Measurements from ENCODE around the gene PPARG.

Gene PPARG

DNA sequence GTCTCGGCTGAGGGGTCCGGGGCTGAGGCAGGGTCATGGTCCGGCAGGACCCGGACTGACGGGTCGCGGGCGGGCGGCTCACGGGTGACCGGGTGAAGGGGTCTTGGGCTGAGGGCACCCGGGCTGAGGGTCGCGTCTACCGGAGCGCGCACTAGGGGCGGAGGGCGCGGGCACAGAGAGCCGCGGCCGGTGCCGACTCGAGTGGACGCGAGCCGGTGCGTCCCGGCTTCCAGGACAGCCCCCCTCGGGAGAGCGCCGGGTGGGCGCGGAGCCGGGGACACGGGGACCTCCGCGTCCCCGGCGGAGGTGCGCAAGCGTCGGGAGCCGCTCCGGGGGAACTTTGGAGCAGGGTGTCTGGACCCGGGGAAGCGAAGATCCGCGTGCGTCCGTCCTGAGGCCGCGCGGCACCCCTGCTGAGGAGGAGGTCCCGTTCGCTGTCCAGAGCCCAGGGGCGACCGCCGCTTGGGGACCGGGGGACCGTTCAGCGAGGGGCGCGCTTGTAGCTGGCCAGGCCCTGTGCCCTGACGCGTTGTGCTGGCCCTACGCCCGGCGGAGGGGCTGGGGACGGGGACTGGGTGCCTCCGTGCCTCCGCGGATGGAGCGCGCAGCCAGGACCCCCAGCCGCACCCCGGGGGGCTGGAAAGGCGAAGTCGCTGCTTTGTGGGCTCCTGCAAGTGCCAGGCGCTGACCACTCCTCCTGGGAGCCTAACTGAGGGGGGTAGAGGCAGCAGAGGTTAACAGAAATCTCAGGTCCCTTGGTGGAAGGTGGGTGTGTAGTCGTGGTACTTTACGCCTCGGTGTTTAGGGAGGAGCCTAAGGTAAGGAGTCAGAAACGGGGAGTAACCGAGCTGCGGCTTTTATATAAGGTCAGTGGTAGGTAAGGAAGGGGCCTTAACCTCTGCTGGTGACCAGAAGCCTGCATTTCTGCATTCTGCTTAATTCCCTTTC, at the start of gene PPARG:
PPARG (plus strand) TSS at position 889 of the 948 bp plus-strand sequence. CDS start 90,642 bp downstream, outside the sequence.
- H3K9me3 ChIP-seq (ENCODE audit: severe bottlenecking), result no peaks in the 10 kb centered on the region
- TF ChIP-seq, protein P1, sequence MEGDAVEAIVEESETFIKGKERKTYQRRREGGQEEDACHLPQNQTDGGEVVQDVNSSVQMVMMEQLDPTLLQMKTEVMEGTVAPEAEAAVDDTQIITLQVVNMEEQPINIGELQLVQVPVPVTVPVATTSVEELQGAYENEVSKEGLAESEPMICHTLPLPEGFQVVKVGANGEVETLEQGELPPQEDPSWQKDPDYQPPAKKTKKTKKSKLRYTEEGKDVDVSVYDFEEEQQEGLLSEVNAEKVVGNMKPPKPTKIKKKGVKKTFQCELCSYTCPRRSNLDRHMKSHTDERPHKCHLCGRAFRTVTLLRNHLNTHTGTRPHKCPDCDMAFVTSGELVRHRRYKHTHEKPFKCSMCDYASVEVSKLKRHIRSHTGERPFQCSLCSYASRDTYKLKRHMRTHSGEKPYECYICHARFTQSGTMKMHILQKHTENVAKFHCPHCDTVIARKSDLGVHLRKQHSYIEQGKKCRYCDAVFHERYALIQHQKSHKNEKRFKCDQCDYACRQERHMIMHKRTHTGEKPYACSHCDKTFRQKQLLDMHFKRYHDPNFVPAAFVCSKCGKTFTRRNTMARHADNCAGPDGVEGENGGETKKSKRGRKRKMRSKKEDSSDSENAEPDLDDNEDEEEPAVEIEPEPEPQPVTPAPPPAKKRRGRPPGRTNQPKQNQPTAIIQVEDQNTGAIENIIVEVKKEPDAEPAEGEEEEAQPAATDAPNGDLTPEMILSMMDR (IDR thresholded peaks at IDR 0.05; ENCODE audit: poor library complexity, severe bottlenecking), result no peak
- no peaks in the 10 kb centered on the region for H3K36me3 ChIP-seq (ENCODE audit: low read depth)
- DNase-seq (ENCODE audit: low spot score), result no peak
- peak; percentile 87 for ATAC-seq (ENCODE audit: low read depth)
- H3K4me3 ChIP-seq (ENCODE audit: severe bottlenecking), result peak within 1 kb of the TSS; percentile 57
- H3K27ac ChIP-seq (ENCODE audit: poor library complexity, severe bottlenecking), result peak within 1 kb of the TSS; percentile 34
- H3K4me1 ChIP-seq (ENCODE audit: insufficient read depth, poor library complexity, severe bottlenecking), result no peaks in the 10 kb centered on the region
- no peaks in the 10 kb centered on the region for H3K27me3 ChIP-seq (ENCODE audit: insufficient read depth, poor library complexity, severe bottlenecking)

DNA sequence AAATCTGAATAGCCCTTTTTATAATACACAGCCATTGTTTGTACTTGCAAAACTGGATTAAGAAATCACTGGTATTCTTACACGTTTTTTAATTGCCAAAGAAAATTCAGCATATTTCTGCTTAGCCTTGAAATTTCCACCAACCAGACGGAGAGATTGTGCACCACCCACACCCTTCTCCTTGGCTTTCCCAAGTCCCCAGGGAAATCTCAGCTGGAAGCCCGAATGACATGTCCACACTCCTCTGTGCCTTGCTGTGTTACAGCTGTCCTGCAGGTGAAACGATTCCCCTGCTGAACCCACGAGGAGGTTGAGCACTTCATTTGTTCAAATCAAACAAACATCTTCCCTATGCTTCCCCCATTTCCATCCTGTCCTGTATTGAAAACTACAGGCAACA, 49.6 kb upstream of the PPARG start:
- H3K4me1 ChIP-seq (ENCODE audit: insufficient read depth, poor library complexity, severe bottlenecking), result peaks cover 13% of the 10 kb centered on the region
- no peaks in the 10 kb centered on the region for H3K27me3 ChIP-seq (ENCODE audit: insufficient read depth, poor library complexity, severe bottlenecking)
- no peak overlapping the region for H3K4me3 ChIP-seq (ENCODE audit: severe bottlenecking)
- H3K27ac ChIP-seq (ENCODE audit: poor library complexity, severe bottlenecking), result no peak overlapping the region
- TF ChIP-seq, protein P1 (IDR thresholded peaks at IDR 0.05; ENCODE audit: poor library complexity, severe bottlenecking), result no peak
- DNase-seq (ENCODE audit: low spot score), result no peak
- no peaks in the 10 kb centered on the region for H3K9me3 ChIP-seq (ENCODE audit: severe bottlenecking)
- H3K36me3 ChIP-seq (ENCODE audit: low read depth), result no peaks in the 10 kb centered on the region
- ATAC-seq (ENCODE audit: low read depth), result no peak

DNA sequence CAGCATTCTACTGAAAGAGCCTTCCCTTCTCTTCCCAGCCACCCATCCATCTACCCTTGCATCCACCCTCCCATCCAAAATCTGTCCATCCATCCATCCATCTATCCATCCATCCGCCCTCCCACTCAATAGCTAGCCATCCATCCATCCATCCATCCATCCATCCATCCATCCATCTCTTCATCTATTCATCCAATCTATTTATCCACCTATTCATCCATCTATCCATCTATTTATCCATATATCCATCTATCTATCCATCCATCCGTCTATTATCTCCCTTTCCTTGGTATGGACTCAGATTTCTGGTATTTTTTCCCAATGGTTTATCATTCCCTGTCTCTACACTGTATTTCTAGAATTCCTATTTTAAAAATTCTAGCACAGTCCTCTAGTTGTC, 46.1 kb upstream of the PPARG start:
- no peaks in the 10 kb centered on the region for H3K36me3 ChIP-seq (ENCODE audit: low read depth)
- H3K27me3 ChIP-seq (ENCODE audit: insufficient read depth, poor library complexity, severe bottlenecking), result no peaks in the 10 kb centered on the region
- no peak overlapping the region for H3K4me3 ChIP-seq (ENCODE audit: severe bottlenecking)
- no peaks in the 10 kb centered on the region for H3K9me3 ChIP-seq (ENCODE audit: severe bottlenecking)
- DNase-seq (ENCODE audit: low spot score) (no peak), ATAC-seq (ENCODE audit: low read depth) (no peak)
- H3K27ac ChIP-seq (ENCODE audit: poor library complexity, severe bottlenecking), result no peak overlapping the region
- H3K4me1 ChIP-seq (ENCODE audit: insufficient read depth, poor library complexity, severe bottlenecking), result no peaks in the 10 kb centered on the region
- TF ChIP-seq, protein P1 (IDR thresholded peaks at IDR 0.05; ENCODE audit: poor library complexity, severe bottlenecking), result no peak

DNA sequence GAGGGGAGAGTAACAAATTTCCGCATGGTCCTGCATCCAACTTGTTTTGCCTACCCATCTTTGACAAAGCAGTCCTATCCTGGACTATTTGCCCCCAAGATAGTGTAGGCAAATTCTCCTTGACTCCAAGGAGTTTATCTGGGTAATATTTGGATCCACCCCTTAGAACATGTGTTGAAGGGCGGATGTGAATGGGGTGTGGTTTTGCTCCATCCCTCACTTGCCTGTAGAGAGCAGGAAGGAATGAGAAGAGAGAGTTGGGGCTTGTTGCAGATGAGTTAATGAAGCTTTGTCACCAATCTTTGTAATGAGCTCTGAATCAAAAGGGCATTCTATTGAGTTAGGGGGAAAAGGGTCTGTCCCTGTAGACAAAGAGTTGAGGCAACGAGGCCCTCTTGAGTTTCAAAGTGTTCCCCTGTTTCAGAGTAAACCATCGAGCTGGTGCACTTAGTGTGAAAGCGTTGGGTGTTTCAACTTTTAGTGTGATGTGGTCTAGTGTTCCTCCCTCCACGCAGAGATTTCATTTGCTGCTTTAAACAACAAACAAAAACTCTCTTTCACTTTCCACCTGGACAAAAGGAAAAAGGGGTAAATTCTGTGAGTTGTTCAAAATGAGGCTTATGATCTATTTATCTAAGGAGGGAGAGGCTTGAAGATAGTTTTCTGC, 42.2 kb upstream of the PPARG start:
- Histone ChIP-seq H3K9me3 (ENCODE audit: severe bottlenecking) (peaks cover 5% of the 10 kb centered on the region), H3K27ac (ENCODE audit: poor library complexity, severe bottlenecking) (no peak overlapping the region), H3K4me1 (ENCODE audit: insufficient read depth, poor library complexity, severe bottlenecking) (no peaks in the 10 kb centered on the region), H3K36me3 (ENCODE audit: low read depth) (no peaks in the 10 kb centered on the region), H3K4me3 (ENCODE audit: severe bottlenecking) (no peak overlapping the region), H3K27me3 (ENCODE audit: insufficient read depth, poor library complexity, severe bottlenecking) (no peaks in the 10 kb centered on the region)
- TF ChIP-seq, protein P1 (IDR thresholded peaks at IDR 0.05; ENCODE audit: poor library complexity, severe bottlenecking), result no peak
- DNase-seq (ENCODE audit: low spot score) (no peak), ATAC-seq (ENCODE audit: low read depth) (no peak)

Measured in RWPE2 (cell line).